Measurements from ENCODE around the gene FKBP9.
"Not testable (repeated sequence)": the region's sequence is repeated elsewhere in the genome, so short reads cannot be mapped to it uniquely, and the experiment has no call there.

GRCh38 chr7:32999380-32999779, 42.1 kb downstream of the FKBP9 start:
- not testable (repeated sequence) for TF ChIP-seq CTCF (conservative IDR thresholded peaks at IDR 0.05); EZH2 (IDR thresholded peaks at IDR 0.05; ENCODE audit: low read depth)

Data from PC-9 (cell line).